Breast epithelium (tissue), 4 donors: ENCODE measurements around the gene RNF212. TPM values are rescaled to one million over a fixed set of nuclear protein-coding genes. Genes with fewer than 3 reads are reported as not detected.
A peak's percentile ranks its signal among the peaks of the same experiment; 100 is the strongest.
"Not testable (repeated sequence)": the region's sequence is repeated elsewhere in the genome, so short reads cannot be mapped to it uniquely, and the experiment has no call there.

Experiments used
- DNase-seq, 2 donors: peaks; one replicate each; pipeline ENCODE4 v3.0.0-alpha.2; 2019; ENCODE audit warnings: low spot score in 2 of 2
- H3K27ac ChIP-seq, 2 donors: fragments of 200-600 bp; sonication (generic) in 1 of 2; one replicate each; pipeline ENCODE4 v1.5.1; 2016 to 2019; ENCODE audit warnings: mild to moderate bottlenecking in 1 of 2
- H3K27me3 ChIP-seq, 2 donors: fragments of 200-600 bp; sonication (generic) in 1 of 2; one replicate each; pipeline versions ENCODE4 v1.5.1 to v1.6.0; 2017 to 2019; ENCODE audit warnings: control low read depth in 1 of 2, mild to moderate bottlenecking in 1 of 2
- H3K36me3 ChIP-seq: fragments of 200-600 bp; one replicate; pipeline ENCODE4 v1.5.1; 2019
- H3K4me1 ChIP-seq, 2 donors: fragments of 200-600 bp; sonication (generic); one replicate each; pipeline ENCODE4 v1.5.1; 2016 to 2019; ENCODE audit warnings: control low read depth in 1 of 2
- H3K4me3 ChIP-seq, 3 donors: fragments of 200-600 bp; sonication (generic); 1 replicate in 2 of 3; 2 replicates in 1 of 3; pipeline ENCODE4 v1.5.1; 2016 to 2019; ENCODE audit warnings: mild to moderate bottlenecking in 3 of 3, moderate library complexity in 2 of 3
- H3K9me3 ChIP-seq, 2 donors: fragments of 200-600 bp; sonication (generic) in 1 of 2; one replicate each; pipeline ENCODE4 v1.5.1; 2016 to 2019; ENCODE audit warnings: control low read depth in 1 of 2
- POLR2A ChIP-seq: fragments of 450-650 bp; IDR thresholded peaks from one replicate; pipeline ENCODE4 v1.6.1; 2016; ENCODE audit warnings: antibody characterized with exemption, mild to moderate bottlenecking, moderate library complexity
- POLR2AphosphoS5 ChIP-seq, 3 donors: sonication (generic); formaldehyde crosslinking; IDR thresholded peaks; one replicate each; pipeline ENCODE4 v1.6.1; 2017; ENCODE audit warnings: antibody characterized with exemption in 3 of 3
- intact Hi-C: fragments of 100-400 bp; cut with DNase I; formaldehyde crosslinking; loops from one replicate; pipeline ENCODE4 v1.15.1; 2023; ENCODE audit warnings: low total_unique reads
- total RNA-seq, 3 donors: library from RNA; depleted of rRNA; stranded (reverse); fragments of >200 nt; gene quantifications; one replicate each; pipeline ENCODE4 v1.1.0, GENCODE V29; 2016
- TF ChIP-seq, protein P1 (sequence below), 3 donors: fragments of 450-650 bp; IDR thresholded peaks; one replicate each; pipeline ENCODE4 v1.5.1; 2016 to 2017; ENCODE audit warnings: antibody characterized with exemption in 3 of 3, mild to moderate bottlenecking in 3 of 3, moderate library complexity in 3 of 3

RNF212 gene
- total RNA-seq, 3 donors from 2014 or later, result 5.1 to 15.7 (median 6.4) TPM

DNA sequence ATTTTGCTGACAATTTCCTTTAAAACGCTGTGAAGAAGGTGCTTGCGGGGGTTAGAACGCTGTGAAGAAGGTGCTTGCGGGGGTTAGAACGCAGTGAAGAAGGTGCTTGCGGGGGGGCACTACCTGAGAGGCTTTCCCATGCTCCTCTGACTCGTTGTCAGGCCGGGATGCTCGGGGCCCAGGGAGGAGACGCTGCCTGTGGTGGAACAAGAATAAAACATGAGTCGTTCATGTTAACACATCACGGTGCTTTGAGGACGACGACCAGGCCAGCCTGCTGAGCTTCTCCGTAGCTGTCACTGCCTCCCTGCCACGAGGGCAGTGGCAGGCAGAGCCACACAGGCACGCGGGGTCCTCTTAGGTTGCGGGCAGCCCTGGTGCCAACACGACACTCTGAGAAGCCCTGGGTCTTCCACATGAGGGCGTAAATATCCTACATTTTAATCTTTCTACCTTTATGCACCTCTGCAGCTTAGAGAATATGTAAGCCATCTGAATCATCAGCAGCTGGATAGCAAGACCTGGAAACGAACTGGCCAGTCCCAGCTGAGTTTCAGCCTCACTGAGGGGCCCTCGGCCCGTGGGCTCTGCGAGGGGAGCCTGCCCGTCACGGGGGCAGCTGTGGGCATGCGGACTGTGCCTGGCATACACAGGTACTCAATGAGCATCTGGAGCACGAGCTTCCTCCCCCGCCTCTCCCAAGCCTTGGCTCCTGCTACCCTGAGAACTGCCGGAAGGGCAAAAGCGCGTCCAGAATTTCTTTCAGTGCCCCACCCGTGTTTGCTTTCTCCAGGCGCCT, 55.0 kb downstream of the RNF212 start:
- Histone ChIP-seq H3K4me1 (peaks cover 0 to 12% of the 10 kb centered on the region in 2 donors), H3K36me3 (no peaks in the 10 kb centered on the region), H3K27me3 (peaks cover 0 to 48% of the 10 kb centered on the region in 2 donors), H3K4me3 (no peak overlapping the region), H3K27ac (no peak overlapping the region), H3K9me3 (no peaks in the 10 kb centered on the region)
- TF ChIP-seq, protein P1, sequence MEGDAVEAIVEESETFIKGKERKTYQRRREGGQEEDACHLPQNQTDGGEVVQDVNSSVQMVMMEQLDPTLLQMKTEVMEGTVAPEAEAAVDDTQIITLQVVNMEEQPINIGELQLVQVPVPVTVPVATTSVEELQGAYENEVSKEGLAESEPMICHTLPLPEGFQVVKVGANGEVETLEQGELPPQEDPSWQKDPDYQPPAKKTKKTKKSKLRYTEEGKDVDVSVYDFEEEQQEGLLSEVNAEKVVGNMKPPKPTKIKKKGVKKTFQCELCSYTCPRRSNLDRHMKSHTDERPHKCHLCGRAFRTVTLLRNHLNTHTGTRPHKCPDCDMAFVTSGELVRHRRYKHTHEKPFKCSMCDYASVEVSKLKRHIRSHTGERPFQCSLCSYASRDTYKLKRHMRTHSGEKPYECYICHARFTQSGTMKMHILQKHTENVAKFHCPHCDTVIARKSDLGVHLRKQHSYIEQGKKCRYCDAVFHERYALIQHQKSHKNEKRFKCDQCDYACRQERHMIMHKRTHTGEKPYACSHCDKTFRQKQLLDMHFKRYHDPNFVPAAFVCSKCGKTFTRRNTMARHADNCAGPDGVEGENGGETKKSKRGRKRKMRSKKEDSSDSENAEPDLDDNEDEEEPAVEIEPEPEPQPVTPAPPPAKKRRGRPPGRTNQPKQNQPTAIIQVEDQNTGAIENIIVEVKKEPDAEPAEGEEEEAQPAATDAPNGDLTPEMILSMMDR (IDR thresholded peaks at IDR 0.05), result no peak
- TF ChIP-seq POLR2AphosphoS5 (IDR thresholded peaks at IDR 0.05) (no peak), POLR2A (no peak)
- intact Hi-C loops, result no loop called here
- DNase-seq, result peak in 1 of 2 donors; percentile 14

DNA sequence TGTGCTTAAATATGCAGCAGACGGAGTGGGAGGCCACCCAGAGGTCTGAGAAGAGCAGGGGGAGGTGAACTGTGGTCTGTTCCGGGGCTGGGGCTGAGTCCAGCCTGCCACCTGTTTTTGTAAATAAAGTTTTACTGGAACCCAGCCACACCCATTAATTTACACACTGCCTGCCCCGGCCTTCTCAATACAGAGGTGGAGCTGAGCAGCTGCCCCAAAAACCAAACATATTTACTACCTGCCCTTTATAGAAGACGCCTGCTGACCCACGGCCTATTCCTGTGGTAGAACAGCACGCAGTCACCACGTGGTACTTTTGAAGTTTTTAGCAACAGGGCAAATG, 56.0 kb downstream of the RNF212 start:
- TF ChIP-seq, protein P1 (IDR thresholded peaks at IDR 0.05), result no peak
- no peak for TF ChIP-seq POLR2A
- TF ChIP-seq POLR2AphosphoS5 (IDR thresholded peaks at IDR 0.05), result no peak
- Histone ChIP-seq H3K27ac (no peak overlapping the region), H3K27me3 (peaks cover 0 to 52% of the 10 kb centered on the region in 2 donors), H3K4me1 (peaks cover 0 to 20% of the 10 kb centered on the region in 2 donors), H3K9me3 (no peaks in the 10 kb centered on the region), H3K4me3 (no peak overlapping the region), H3K36me3 (no peaks in the 10 kb centered on the region)
- DNase-seq, result no peak
- intact Hi-C loops, result no loop called here

DNA sequence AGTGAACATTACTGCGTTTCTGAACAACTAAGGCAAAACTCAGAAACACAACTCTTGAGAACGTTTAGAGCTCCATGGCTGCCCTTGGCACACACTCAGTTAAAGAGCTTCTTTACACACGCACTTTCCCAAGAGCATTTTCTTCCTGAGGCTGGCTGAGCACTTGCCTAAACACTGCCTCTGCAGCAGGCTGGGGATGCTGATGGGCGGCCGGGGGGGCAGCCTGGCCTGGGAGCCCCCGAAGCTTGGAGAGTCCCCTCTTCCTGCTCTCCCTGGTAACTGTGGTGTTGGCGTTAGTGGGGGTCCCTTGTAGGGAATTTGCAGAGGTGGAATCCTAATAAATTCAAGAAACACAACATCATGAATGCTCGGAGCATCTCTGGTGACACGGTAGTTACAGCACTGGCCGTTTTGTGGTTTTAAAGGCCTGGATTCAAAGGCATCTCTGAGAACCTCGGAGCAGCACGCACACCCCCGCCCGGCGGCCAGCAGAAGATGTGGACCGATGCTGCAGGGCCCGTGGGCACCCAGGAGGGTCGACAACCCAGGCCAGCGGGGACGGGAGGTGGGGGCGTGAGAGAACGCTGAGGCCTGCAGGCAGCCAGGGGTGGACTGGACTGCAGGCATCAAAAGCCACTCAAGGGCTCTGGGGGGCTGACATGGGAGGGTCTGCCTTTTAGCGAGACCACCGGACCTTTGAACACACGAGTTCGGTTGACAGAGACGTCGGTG, 56.5 kb downstream of the RNF212 start:
- TF ChIP-seq POLR2A, result no peak
- Histone ChIP-seq H3K4me3 (no peak overlapping the region), H3K27ac (no peak overlapping the region), H3K27me3 (peaks cover 0 to 55% of the 10 kb centered on the region in 2 donors), H3K9me3 (no peaks in the 10 kb centered on the region), H3K4me1 (peaks cover 0 to 20% of the 10 kb centered on the region in 2 donors), H3K36me3 (no peaks in the 10 kb centered on the region)
- intact Hi-C loops, result no loop called here
- peak in 1 of 2 donors; percentile 48 for DNase-seq

GRCh38 chr4:1055721-1056590, 57.4 kb downstream of the RNF212 start:
- TF ChIP-seq POLR2A, result no peak
- TF ChIP-seq, protein P1 (IDR thresholded peaks at IDR 0.05), result no peak
- no peak for TF ChIP-seq POLR2AphosphoS5 (IDR thresholded peaks at IDR 0.05)
- Histone ChIP-seq H3K4me3 (peak overlapping the region in 2 of 3 donors; percentile 20 to 36), H3K9me3 (no peaks in the 10 kb centered on the region), H3K27me3 (peaks cover 0 to 54% of the 10 kb centered on the region in 2 donors), H3K4me1 (peaks cover 0 to 20% of the 10 kb centered on the region in 2 donors), H3K36me3 (no peaks in the 10 kb centered on the region), H3K27ac (no peak overlapping the region)
- intact Hi-C loops, result no loop called here
- DNase-seq, result peak; percentile 48 to 51

GRCh38 chr4:1055243-1055701, 58.1 kb downstream of the RNF212 start:
- Histone ChIP-seq H3K4me1 (peaks cover 0 to 20% of the 10 kb centered on the region in 2 donors), H3K4me3 (peak overlapping the region in 2 of 3 donors; percentile 20 to 36), H3K27me3 (peaks cover 0 to 50% of the 10 kb centered on the region in 2 donors)
- H3K27ac ChIP-seq, H3K9me3 ChIP-seq, DNase-seq, H3K36me3 ChIP-seq, intact Hi-C loops: not testable (repeated sequence)

DNA sequence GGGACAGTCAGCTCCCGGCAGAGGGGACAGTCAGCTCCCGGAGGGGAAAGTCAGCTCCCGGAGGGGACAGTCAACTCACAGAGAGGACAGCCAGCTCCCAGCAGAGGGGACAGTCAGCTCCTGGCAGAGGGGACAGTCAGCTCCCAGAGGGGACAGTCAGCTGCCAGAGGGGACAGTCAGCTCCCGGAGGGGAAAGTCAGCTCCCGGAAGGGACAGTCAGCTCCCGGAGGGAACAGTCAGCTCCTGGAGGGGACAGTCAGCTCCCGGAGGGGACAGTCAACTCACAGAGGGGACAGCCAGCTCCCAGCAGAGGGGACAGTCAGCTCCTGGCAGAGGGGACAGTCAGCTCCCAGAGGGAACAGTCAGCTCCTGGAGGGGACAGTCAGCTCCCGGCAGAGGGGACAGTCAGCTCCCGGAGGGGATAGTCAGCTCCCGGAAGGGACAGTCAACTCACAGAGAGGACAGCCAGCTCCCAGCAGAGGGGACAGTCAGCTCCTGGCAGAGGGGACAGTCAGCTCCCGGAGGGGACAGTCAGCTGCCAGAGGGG, 58.6 kb downstream of the RNF212 start:
- H3K4me1 ChIP-seq, result peaks cover 0 to 20% of the 10 kb centered on the region in 2 donors
- H3K27ac ChIP-seq, H3K9me3 ChIP-seq, H3K36me3 ChIP-seq, intact Hi-C loops: not testable (repeated sequence)
- peak overlapping the region in 1 of 3 donors; percentile 36 for H3K4me3 ChIP-seq
- H3K27me3 ChIP-seq, result peaks cover 0 to 50% of the 10 kb centered on the region in 2 donors
- peak in 1 of 2 donors; percentile 25 for DNase-seq

DNA sequence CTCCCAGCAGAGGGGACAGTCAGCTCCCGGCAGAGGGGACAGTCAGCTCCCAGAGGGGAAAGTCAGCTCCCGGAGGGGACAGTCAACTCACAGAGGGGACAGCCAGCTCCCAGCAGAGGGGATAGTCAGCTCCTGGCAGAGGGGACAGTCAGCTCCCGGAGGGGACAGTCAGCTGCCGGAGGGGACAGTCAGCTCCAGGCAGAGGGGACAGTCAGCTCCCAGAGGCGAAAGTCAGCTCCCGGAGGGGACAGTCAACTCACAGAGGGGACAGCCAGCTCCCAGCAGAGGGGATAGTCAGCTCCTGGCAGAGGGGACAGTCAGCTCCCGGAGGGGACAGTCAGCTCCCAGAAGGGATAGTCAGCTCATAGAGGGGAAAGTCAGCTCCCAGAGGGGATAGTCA, 59.5 kb downstream of the RNF212 start:
- peak in 1 of 2 donors; percentile 22 for DNase-seq
- H3K9me3 ChIP-seq, H3K27ac ChIP-seq, intact Hi-C loops, H3K36me3 ChIP-seq: not testable (repeated sequence)
- Histone ChIP-seq H3K4me1 (peaks cover 0 to 20% of the 10 kb centered on the region in 2 donors), H3K4me3 (peak overlapping the region in 1 of 3 donors; percentile 54), H3K27me3 (peaks cover 0 to 43% of the 10 kb centered on the region in 2 donors)
